Measurements from ENCODE around the gene SUN1.
"Not testable (repeated sequence)": the region's sequence is repeated elsewhere in the genome, so short reads cannot be mapped to it uniquely, and the experiment has no call there.

SUN1 gene

GRCh38 chr7:918441-919113 is 86.3 kb downstream of the SUN1 start:
- DNase-seq: no peak
- H3K27ac ChIP-seq (ENCODE audit: insufficient read depth, low read length, poor library complexity, severe bottlenecking): no peak overlapping the region
- H3K9me3 ChIP-seq (ENCODE audit: control insufficient read depth, low read length): no peaks in the 10 kb centered on the region
- H3K4me3 ChIP-seq (ENCODE audit: insufficient read depth, low read depth, low read length, poor library complexity, severe bottlenecking): no peak overlapping the region
- H3K27me3 ChIP-seq (replicated peaks; ENCODE audit: control insufficient read depth, insufficient read depth, low read length, poor library complexity, severe bottlenecking): no peaks in the 10 kb centered on the region
- H3K4me1 ChIP-seq (ENCODE audit: control insufficient read depth, insufficient read depth, low read length, poor library complexity, severe bottlenecking): peaks cover 19% of the 10 kb centered on the region
- H3K36me3 ChIP-seq (ENCODE audit: control insufficient read depth, insufficient read depth, low read length): no peaks in the 10 kb centered on the region

GRCh38 chr7:919114-919442 is 86.8 kb downstream of the SUN1 start:
- no peaks in the 10 kb centered on the region for H3K27me3 ChIP-seq (replicated peaks; ENCODE audit: control insufficient read depth, insufficient read depth, low read length, poor library complexity, severe bottlenecking)
- no peak for DNase-seq
- peaks cover 22% of the 10 kb centered on the region for H3K4me1 ChIP-seq (ENCODE audit: control insufficient read depth, insufficient read depth, low read length, poor library complexity, severe bottlenecking)
- no peaks in the 10 kb centered on the region for H3K9me3 ChIP-seq (ENCODE audit: control insufficient read depth, low read length)
- H3K27ac ChIP-seq (ENCODE audit: insufficient read depth, low read length, poor library complexity, severe bottlenecking): no peak overlapping the region
- H3K36me3 ChIP-seq (ENCODE audit: control insufficient read depth, insufficient read depth, low read length): no peaks in the 10 kb centered on the region
- H3K4me3 ChIP-seq (ENCODE audit: insufficient read depth, low read depth, low read length, poor library complexity, severe bottlenecking): no peak overlapping the region

GRCh38 chr7:919924-920341 is 87.7 kb downstream of the SUN1 start:
- no peak overlapping the region for H3K4me3 ChIP-seq (ENCODE audit: insufficient read depth, low read depth, low read length, poor library complexity, severe bottlenecking)
- peaks cover 31% of the 10 kb centered on the region for H3K4me1 ChIP-seq (ENCODE audit: control insufficient read depth, insufficient read depth, low read length, poor library complexity, severe bottlenecking)
- H3K36me3 ChIP-seq (ENCODE audit: control insufficient read depth, insufficient read depth, low read length): no peaks in the 10 kb centered on the region
- no peak overlapping the region for H3K27ac ChIP-seq (ENCODE audit: insufficient read depth, low read length, poor library complexity, severe bottlenecking)
- H3K27me3 ChIP-seq (replicated peaks; ENCODE audit: control insufficient read depth, insufficient read depth, low read length, poor library complexity, severe bottlenecking): no peaks in the 10 kb centered on the region
- DNase-seq: no peak
- H3K9me3 ChIP-seq (ENCODE audit: control insufficient read depth, low read length): no peaks in the 10 kb centered on the region

GRCh38 chr7:920351-921070 is 88.2 kb downstream of the SUN1 start:
- peaks cover 31% of the 10 kb centered on the region for H3K4me1 ChIP-seq (ENCODE audit: control insufficient read depth, insufficient read depth, low read length, poor library complexity, severe bottlenecking)
- no peaks in the 10 kb centered on the region for H3K36me3 ChIP-seq (ENCODE audit: control insufficient read depth, insufficient read depth, low read length)
- no peaks in the 10 kb centered on the region for H3K9me3 ChIP-seq (ENCODE audit: control insufficient read depth, low read length)
- H3K4me3 ChIP-seq (ENCODE audit: insufficient read depth, low read depth, low read length, poor library complexity, severe bottlenecking): no peak overlapping the region
- no peak overlapping the region for H3K27ac ChIP-seq (ENCODE audit: insufficient read depth, low read length, poor library complexity, severe bottlenecking)
- no peak for DNase-seq
- H3K27me3 ChIP-seq (replicated peaks; ENCODE audit: control insufficient read depth, insufficient read depth, low read length, poor library complexity, severe bottlenecking): no peaks in the 10 kb centered on the region

- Histone ChIP-seq H3K27ac (ENCODE audit: insufficient read depth, low read length, poor library complexity, severe bottlenecking) (no peak overlapping the region), H3K4me1 (ENCODE audit: control insufficient read depth, insufficient read depth, low read length, poor library complexity, severe bottlenecking) (peaks cover 31% of the 10 kb centered on the region), H3K9me3 (ENCODE audit: control insufficient read depth, low read length) (no peaks in the 10 kb centered on the region), H3K4me3 (ENCODE audit: insufficient read depth, low read depth, low read length, poor library complexity, severe bottlenecking) (no peak overlapping the region), H3K27me3 (replicated peaks; ENCODE audit: control insufficient read depth, insufficient read depth, low read length, poor library complexity, severe bottlenecking) (no peaks in the 10 kb centered on the region), H3K36me3 (ENCODE audit: control insufficient read depth, insufficient read depth, low read length) (no peaks in the 10 kb centered on the region)
- DNase-seq: no peak
Measured at GRCh38 chr7:921071-921461, 88.8 kb downstream of the SUN1 start.

GRCh38 chr7:921581-922333 is 89.5 kb downstream of the SUN1 start:
- no peak for DNase-seq
- no peaks in the 10 kb centered on the region for H3K9me3 ChIP-seq (ENCODE audit: control insufficient read depth, low read length)
- H3K27me3 ChIP-seq (replicated peaks; ENCODE audit: control insufficient read depth, insufficient read depth, low read length, poor library complexity, severe bottlenecking): no peaks in the 10 kb centered on the region
- peak overlapping the region; percentile 88 for H3K27ac ChIP-seq (ENCODE audit: insufficient read depth, low read length, poor library complexity, severe bottlenecking)
- H3K4me1 ChIP-seq (ENCODE audit: control insufficient read depth, insufficient read depth, low read length, poor library complexity, severe bottlenecking): peaks cover 31% of the 10 kb centered on the region
- peak overlapping the region; percentile 75 for H3K4me3 ChIP-seq (ENCODE audit: insufficient read depth, low read depth, low read length, poor library complexity, severe bottlenecking)
- H3K36me3 ChIP-seq (ENCODE audit: control insufficient read depth, insufficient read depth, low read length): no peaks in the 10 kb centered on the region

GRCh38 chr7:922334-923107 is 90.2 kb downstream of the SUN1 start:
- DNase-seq: peak in 1 of 3 donors; percentile 48
- Histone ChIP-seq H3K27me3 (replicated peaks; ENCODE audit: control insufficient read depth, insufficient read depth, low read length, poor library complexity, severe bottlenecking) (no peaks in the 10 kb centered on the region), H3K27ac (ENCODE audit: insufficient read depth, low read length, poor library complexity, severe bottlenecking) (peak overlapping the region; percentile 88), H3K36me3 (ENCODE audit: control insufficient read depth, insufficient read depth, low read length) (no peaks in the 10 kb centered on the region), H3K4me3 (ENCODE audit: insufficient read depth, low read depth, low read length, poor library complexity, severe bottlenecking) (peak overlapping the region; percentile 75), H3K4me1 (ENCODE audit: control insufficient read depth, insufficient read depth, low read length, poor library complexity, severe bottlenecking) (peaks cover 31% of the 10 kb centered on the region), H3K9me3 (ENCODE audit: control insufficient read depth, low read length) (no peaks in the 10 kb centered on the region)

- peaks cover 31% of the 10 kb centered on the region for H3K4me1 ChIP-seq (ENCODE audit: control insufficient read depth, insufficient read depth, low read length, poor library complexity, severe bottlenecking)
- peak overlapping the region; percentile 88 for H3K27ac ChIP-seq (ENCODE audit: insufficient read depth, low read length, poor library complexity, severe bottlenecking)
- DNase-seq: peak; percentile 83 to 90 (median 88)
- H3K27me3 ChIP-seq (replicated peaks; ENCODE audit: control insufficient read depth, insufficient read depth, low read length, poor library complexity, severe bottlenecking): no peaks in the 10 kb centered on the region
- H3K36me3 ChIP-seq (ENCODE audit: control insufficient read depth, insufficient read depth, low read length): no peaks in the 10 kb centered on the region
- no peaks in the 10 kb centered on the region for H3K9me3 ChIP-seq (ENCODE audit: control insufficient read depth, low read length)
- H3K4me3 ChIP-seq (ENCODE audit: insufficient read depth, low read depth, low read length, poor library complexity, severe bottlenecking): peak overlapping the region; percentile 75
Measured at GRCh38 chr7:923108-924041, 91.1 kb downstream of the SUN1 start.

GRCh38 chr7:924042-924441 is 91.8 kb downstream of the SUN1 start:
- H3K27ac ChIP-seq (ENCODE audit: insufficient read depth, low read length, poor library complexity, severe bottlenecking): peak overlapping the region; percentile 88
- H3K4me3 ChIP-seq (ENCODE audit: insufficient read depth, low read depth, low read length, poor library complexity, severe bottlenecking): peak overlapping the region; percentile 75
- H3K4me1 ChIP-seq (ENCODE audit: control insufficient read depth, insufficient read depth, low read length, poor library complexity, severe bottlenecking): peaks cover 31% of the 10 kb centered on the region
- not testable (repeated sequence) for H3K36me3 ChIP-seq (ENCODE audit: control insufficient read depth, insufficient read depth, low read length); H3K9me3 ChIP-seq (ENCODE audit: control insufficient read depth, low read length); DNase-seq; H3K27me3 ChIP-seq (replicated peaks; ENCODE audit: control insufficient read depth, insufficient read depth, low read length, poor library complexity, severe bottlenecking)

Data from effector memory CD4-positive, alpha-beta T cell (primary cell).